Endothelial cell of umbilical vein (primary cell): Measurements from ENCODE around the gene CDC42SE2. TPM values are rescaled to one million over a fixed set of nuclear protein-coding genes. Genes with fewer than 3 reads are reported as not detected.
"Not testable (repeated sequence)": the region's sequence is repeated elsewhere in the genome, so short reads cannot be mapped to it uniquely, and the experiment has no call there.

ENCODE experiments used
- BruUV-seq: library from RNA; stranded (reverse); fragments of 400-500 nt; replicated peaks from 2 replicates; lab custom pipeline; 2021; lab: Mats Ljungman, UMichigan
- CTCF ChIA-PET: fragments of 300-600, 350-600 bp; sonication (Branson Sonifier 250); formaldehyde crosslinking; loops from one replicate; lab custom pipeline; 2021; ENCODE audit warnings: antibody characterized with exemption, inconsistent platforms; lab: Charles Lee
- POLR2A ChIA-PET: fragments of 300-600, 350-600 bp; sonication (Branson Sonifier 250); formaldehyde crosslinking; loops from one replicate; lab custom pipeline; 2021; ENCODE audit warnings: antibody characterized with exemption, inconsistent platforms; lab: Charles Lee
- DNase-seq: peaks from one replicate; pipeline ENCODE4 v3.0.0-alpha.2; 2011; ENCODE audit warnings: low read depth, low spot score
- FAIRE-seq: peaks from 2 replicates; lab custom pipeline; 2011; peaks lifted over from hg19 to GRCh38; lab: Jason Lieb, UNC
- H2AFZ ChIP-seq: 2 replicates; pipeline ENCODE4 v1.6.0; 2012; ENCODE audit warnings: low read depth, low read length, control low read depth, inconsistent platforms
- H3K27ac ChIP-seq: 2 replicates; pipeline ENCODE4 v1.5.1; 2011; ENCODE audit warnings: low read depth, mild to moderate bottlenecking, control low read depth, low read length, moderate library complexity; ENCODE audit not compliant: insufficient read depth
- H3K27me3 ChIP-seq, 2 experiments: 2 replicates each; pipeline versions ENCODE4 v1.6.0 to v1.6.1; 2011; ENCODE audit warnings: low read length in 2 of 2, mixed read lengths in 1 of 2; ENCODE audit not compliant: control insufficient read depth in 2 of 2, insufficient read depth in 2 of 2
- H3K36me3 ChIP-seq, 2 experiments: 2 replicates in 1 of 2; 3 replicates in 1 of 2; pipeline ENCODE4 v1.5.1; 2011; ENCODE audit warnings: low read length in 2 of 2, mild to moderate bottlenecking in 1 of 2, moderate library complexity in 1 of 2; ENCODE audit not compliant: control insufficient read depth in 2 of 2, insufficient read depth in 2 of 2; ENCODE audit errors: extremely low read depth in 1 of 2
- H3K4me1 ChIP-seq: 3 replicates; pipeline ENCODE4 v1.5.1; 2011; ENCODE audit warnings: mild to moderate bottlenecking, low read length; ENCODE audit not compliant: control insufficient read depth, insufficient read depth; ENCODE audit errors: extremely low read depth
- H3K4me2 ChIP-seq: 2 replicates; pipeline ENCODE4 v1.6.1; 2011; ENCODE audit warnings: low read length, control low read depth, mixed read lengths; ENCODE audit not compliant: insufficient read depth
- H3K4me3 ChIP-seq, 3 experiments: fragments of 200-600 bp in 1 of 3; sonication (generic), shearing (Covaris generic) in 1 of 3; replicated peaks in 1 of 3; 2 replicates each; pipeline ENCODE4 v1.5.1; 2011 to 2016; ENCODE audit warnings: control low read depth in 3 of 3, low read length in 3 of 3, mild to moderate bottlenecking in 2 of 3, inconsistent platforms in 1 of 3, low read depth in 1 of 3, moderate library complexity in 1 of 3; ENCODE audit not compliant: insufficient read depth in 1 of 3
- H3K79me2 ChIP-seq: 2 replicates; pipeline ENCODE4 v1.6.0; 2012; ENCODE audit warnings: low read length, inconsistent platforms; ENCODE audit not compliant: control insufficient read depth, insufficient read depth
- H3K9ac ChIP-seq: replicated peaks from 2 replicates; pipeline ENCODE3; 2011; ENCODE audit warnings: low read length, control low read depth; ENCODE audit not compliant: insufficient read depth; ENCODE audit errors: extremely low read depth
- H3K9me1 ChIP-seq: replicated peaks from 3 replicates; pipeline ENCODE4 v1.6.0; 2011; ENCODE audit warnings: mild to moderate bottlenecking, low read length; ENCODE audit not compliant: control insufficient read depth, insufficient read depth; ENCODE audit errors: extremely low read depth
- H3K9me3 ChIP-seq: replicated peaks from 2 replicates; pipeline ENCODE4 v1.5.1; 2012; ENCODE audit warnings: low read length, inconsistent platforms; ENCODE audit not compliant: control insufficient read depth, insufficient read depth
- H4K20me1 ChIP-seq: replicated peaks from 2 replicates; pipeline ENCODE3; 2011; ENCODE audit warnings: mild to moderate bottlenecking, low read length; ENCODE audit not compliant: control insufficient read depth, insufficient read depth; ENCODE audit errors: extremely low read depth
- MYC ChIP-seq: IDR thresholded peaks from one replicate; pipeline ENCODE4 v1.6.1; 2011; ENCODE audit warnings: mild to moderate bottlenecking, low read depth, low read length
- POLR2A ChIP-seq: IDR thresholded peaks from 2 replicates; pipeline ENCODE4 v1.6.1; 2012; ENCODE audit warnings: low read depth, mild to moderate bottlenecking, control low read depth, low read length
- dilution Hi-C: fragments of 300-500 bp; cut with MboI; formaldehyde crosslinking; loops from one replicate; pipeline ENCODE4 v1.15.0; 2019; ENCODE audit warnings: low sequenced_read_pairs; ENCODE audit not compliant: extremely low pct_ligation_motif_present
- intact Hi-C: fragments of 100-400 bp; cut with micrococcal nuclease; formaldehyde crosslinking; loops from one replicate; pipeline ENCODE4 v1.10.0; 2022
- polyA plus RNA-seq, 4 experiments: library from polyadenylated mRNA; depleted of rRNA in 3 of 4; stranded (reverse) in 3 of 4; unstranded in 1 of 4; fragments of >200 nt; gene quantifications; 2 replicates each; pipeline versions ENCODE4 v1.2.1 to v1.2.3, GENCODE V29; 2011 to 2012; ENCODE audit warnings: missing spikeins in 1 of 4
- total RNA-seq: library from RNA; stranded (reverse); gene quantifications from 2 replicates; pipeline ENCODE4 v1.2.3, GENCODE V29; 2021
- TF ChIP-seq, protein P1 (sequence below): IDR thresholded peaks from 2 replicates; pipeline ENCODE4 v1.6.1; 2011; ENCODE audit not compliant: insufficient read depth, insufficient read length
- TF ChIP-seq, protein P2 (sequence below), 2 donors: IDR thresholded peaks; 1 replicate in 1 of 2; 2 replicates in 1 of 2; pipeline ENCODE4 v1.5.1; 2011; ENCODE audit warnings: low read length in 2 of 2, mild to moderate bottlenecking in 2 of 2, moderate library complexity in 2 of 2, control low read depth in 1 of 2, inconsistent platforms in 1 of 2, low read depth in 1 of 2; ENCODE audit not compliant: insufficient read depth in 1 of 2; ENCODE audit errors: extremely low read depth in 1 of 2

Gene CDC42SE2
- total and polyA plus RNA-seq, 2 donors (not counting 3 experiments of a cell fraction or from before 2014, with no cell fraction given) = 14.7 to 21.9 TPM

DNA sequence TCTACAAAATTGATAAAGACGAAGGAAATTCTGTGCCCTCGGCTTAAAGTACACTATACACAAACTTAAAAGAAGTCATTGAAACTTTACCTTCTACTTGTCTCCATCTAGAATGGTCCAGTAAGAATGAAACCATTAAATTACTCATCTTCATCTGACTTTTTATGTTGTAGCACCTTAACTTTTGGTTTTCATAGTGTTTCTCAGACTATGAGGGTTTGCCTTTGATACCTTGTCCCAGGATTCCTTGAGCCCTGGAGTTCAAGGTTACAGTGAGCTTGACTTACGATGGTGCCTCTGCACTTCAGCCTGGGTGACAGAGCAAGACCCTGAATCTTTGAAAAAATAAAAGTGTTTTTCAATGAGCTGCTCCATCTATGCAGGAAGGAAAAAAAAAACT is 132.2 kb downstream of the CDC42SE2 start:
- ChIA-PET POLR2A (no interaction called here), CTCF (interaction anchor here (0.6 to 1.2 kb wide), 2 partner anchors 14 to 21 kb away, joined by 3 to 4 read pairs; no protein-coding TSS in a partner anchor)
- no peak overlapping the region for H3K27ac ChIP-seq
- no peaks in the 10 kb centered on the region for H3K9me1 ChIP-seq
- no peak for FAIRE-seq
- no peaks in the 10 kb centered on the region for H3K4me1 ChIP-seq
- no peak overlapping the region for H3K4me2 ChIP-seq
- dilution Hi-C loops (no loop called here), intact Hi-C loops (no loop called here)
- no peak overlapping the region for H3K9ac ChIP-seq
- H3K4me3 ChIP-seq = no peak overlapping the region
- no peaks in the 10 kb centered on the region for H3K79me2 ChIP-seq
- H2AFZ ChIP-seq = no peak overlapping the region
- H3K27me3 ChIP-seq = no peaks in the 10 kb centered on the region
- no TSS peak for BruUV-seq
- no peaks in the 10 kb centered on the region for H3K9me3 ChIP-seq
- no peak for TF ChIP-seq MYC
- H4K20me1 ChIP-seq = no peaks in the 10 kb centered on the region
- no peak for DNase-seq
- H3K36me3 ChIP-seq = peaks cover 6% of the 10 kb centered on the region in 2 experiments

DNA sequence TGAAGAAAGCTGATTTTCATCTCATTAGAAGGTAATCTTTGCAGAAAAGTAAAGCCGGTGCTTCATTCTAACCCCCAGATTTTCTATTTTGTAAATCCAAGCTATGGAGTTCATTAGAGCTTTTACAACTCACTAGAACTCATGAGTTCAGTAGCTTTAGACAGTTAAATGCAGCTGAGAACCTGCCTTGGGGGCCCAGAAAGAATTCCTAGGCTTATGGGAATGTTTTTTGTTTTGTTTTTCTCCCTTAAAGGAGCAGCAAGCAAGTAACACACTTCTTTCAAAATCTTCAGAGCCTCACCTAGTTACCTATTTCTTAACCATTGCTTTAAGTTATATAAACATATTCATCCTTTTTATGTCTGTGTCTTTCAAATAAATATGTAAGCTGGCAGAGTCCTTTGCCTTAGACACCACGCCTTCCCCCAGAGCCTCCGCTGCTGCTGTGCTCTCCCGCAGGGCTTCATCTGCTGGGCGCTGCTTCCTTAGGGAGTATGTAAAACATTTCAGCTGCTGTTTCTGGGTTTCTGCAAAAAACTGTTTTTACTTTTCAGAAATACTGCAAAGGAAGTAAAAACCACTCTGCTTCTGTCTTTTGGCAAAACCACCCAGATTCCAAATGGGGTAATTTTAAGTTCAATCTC is 132.9 kb downstream of the CDC42SE2 start:
- Histone ChIP-seq H3K27me3 (no peaks in the 10 kb centered on the region), H3K4me1 (no peaks in the 10 kb centered on the region), H3K9me1 (no peaks in the 10 kb centered on the region), H3K4me3 (no peak overlapping the region), H3K79me2 (no peaks in the 10 kb centered on the region), H3K9me3 (no peaks in the 10 kb centered on the region), H3K36me3 (peaks cover 6% of the 10 kb centered on the region in 2 experiments), H3K27ac (no peak overlapping the region), H4K20me1 (no peaks in the 10 kb centered on the region), H2AFZ (no peak overlapping the region), H3K4me2 (no peak overlapping the region), H3K9ac (no peak overlapping the region)
- FAIRE-seq (no peak), DNase-seq (no peak)
- intact Hi-C loops (no loop called here), dilution Hi-C loops (no loop called here)
- ChIA-PET POLR2A (no interaction called here), CTCF (interaction anchor here (0.6 to 1.2 kb wide), 2 partner anchors 15 to 22 kb away, joined by 3 to 4 read pairs; no protein-coding TSS in a partner anchor)
- TF ChIP-seq POLR2A = no peak
- TF ChIP-seq, protein P1, sequence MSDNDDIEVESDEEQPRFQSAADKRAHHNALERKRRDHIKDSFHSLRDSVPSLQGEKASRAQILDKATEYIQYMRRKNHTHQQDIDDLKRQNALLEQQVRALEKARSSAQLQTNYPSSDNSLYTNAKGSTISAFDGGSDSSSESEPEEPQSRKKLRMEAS = no peak
- TF ChIP-seq, protein P2, sequence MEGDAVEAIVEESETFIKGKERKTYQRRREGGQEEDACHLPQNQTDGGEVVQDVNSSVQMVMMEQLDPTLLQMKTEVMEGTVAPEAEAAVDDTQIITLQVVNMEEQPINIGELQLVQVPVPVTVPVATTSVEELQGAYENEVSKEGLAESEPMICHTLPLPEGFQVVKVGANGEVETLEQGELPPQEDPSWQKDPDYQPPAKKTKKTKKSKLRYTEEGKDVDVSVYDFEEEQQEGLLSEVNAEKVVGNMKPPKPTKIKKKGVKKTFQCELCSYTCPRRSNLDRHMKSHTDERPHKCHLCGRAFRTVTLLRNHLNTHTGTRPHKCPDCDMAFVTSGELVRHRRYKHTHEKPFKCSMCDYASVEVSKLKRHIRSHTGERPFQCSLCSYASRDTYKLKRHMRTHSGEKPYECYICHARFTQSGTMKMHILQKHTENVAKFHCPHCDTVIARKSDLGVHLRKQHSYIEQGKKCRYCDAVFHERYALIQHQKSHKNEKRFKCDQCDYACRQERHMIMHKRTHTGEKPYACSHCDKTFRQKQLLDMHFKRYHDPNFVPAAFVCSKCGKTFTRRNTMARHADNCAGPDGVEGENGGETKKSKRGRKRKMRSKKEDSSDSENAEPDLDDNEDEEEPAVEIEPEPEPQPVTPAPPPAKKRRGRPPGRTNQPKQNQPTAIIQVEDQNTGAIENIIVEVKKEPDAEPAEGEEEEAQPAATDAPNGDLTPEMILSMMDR (IDR thresholded peaks at IDR 0.05; ENCODE audit: extremely low read depth in 1 of 2, insufficient read depth in 1 of 2, low read depth in 1 of 2, low read length in 2 of 2) = no peak
- no TSS peak for BruUV-seq

DNA sequence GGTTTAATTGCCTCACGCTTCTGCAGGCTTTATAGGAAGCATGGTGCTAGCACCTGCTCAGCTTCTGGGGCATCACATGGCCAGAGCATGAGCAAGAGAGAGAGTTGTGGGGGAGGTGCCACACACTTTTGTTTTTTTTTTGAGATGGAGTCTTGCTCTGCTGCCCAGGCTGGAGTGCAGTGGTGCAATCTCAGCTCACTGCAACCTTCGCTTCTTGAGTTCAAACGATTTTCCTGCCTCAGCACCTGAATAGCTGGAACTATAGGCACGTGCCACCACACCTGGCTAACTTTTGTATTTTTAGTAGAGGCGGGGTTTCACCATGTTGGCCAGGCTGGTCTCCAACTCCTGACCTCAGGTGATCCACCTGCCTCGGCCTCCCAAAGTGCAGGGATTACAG is 135.2 kb downstream of the CDC42SE2 start:
- H3K4me3 ChIP-seq, H3K4me1 ChIP-seq, POLR2A ChIA-PET, FAIRE-seq, H3K79me2 ChIP-seq, H3K9me3 ChIP-seq, H3K9ac ChIP-seq, H3K4me2 ChIP-seq, DNase-seq, H3K27me3 ChIP-seq, dilution Hi-C loops, H3K9me1 ChIP-seq, BruUV-seq, intact Hi-C loops, H4K20me1 ChIP-seq, H2AFZ ChIP-seq, H3K27ac ChIP-seq, H3K36me3 ChIP-seq: not testable (repeated sequence)
- CTCF ChIA-PET = interaction anchor here (0.6 kb wide), 1 partner anchor 123 kb away, joined by 4 read pairs; no protein-coding TSS in a partner anchor
